HG03280 (cell line): ENCODE measurements around the gene ARHGEF26.
A peak's percentile ranks its signal among the peaks of the same experiment; 100 is the strongest.
"Not testable (repeated sequence)": the region's sequence is repeated elsewhere in the genome, so short reads cannot be mapped to it uniquely, and the experiment has no call there.

Experiments used
- ATAC-seq: cut with Tn5 transposase; IDR thresholded peaks from one replicate; pipeline ENCODE4 v1.9.1; 2021; ENCODE audit warnings: mild to moderate bottlenecking, moderate library complexity; ENCODE audit not compliant: unreplicated experiment

The ARHGEF26 gene, protein sequence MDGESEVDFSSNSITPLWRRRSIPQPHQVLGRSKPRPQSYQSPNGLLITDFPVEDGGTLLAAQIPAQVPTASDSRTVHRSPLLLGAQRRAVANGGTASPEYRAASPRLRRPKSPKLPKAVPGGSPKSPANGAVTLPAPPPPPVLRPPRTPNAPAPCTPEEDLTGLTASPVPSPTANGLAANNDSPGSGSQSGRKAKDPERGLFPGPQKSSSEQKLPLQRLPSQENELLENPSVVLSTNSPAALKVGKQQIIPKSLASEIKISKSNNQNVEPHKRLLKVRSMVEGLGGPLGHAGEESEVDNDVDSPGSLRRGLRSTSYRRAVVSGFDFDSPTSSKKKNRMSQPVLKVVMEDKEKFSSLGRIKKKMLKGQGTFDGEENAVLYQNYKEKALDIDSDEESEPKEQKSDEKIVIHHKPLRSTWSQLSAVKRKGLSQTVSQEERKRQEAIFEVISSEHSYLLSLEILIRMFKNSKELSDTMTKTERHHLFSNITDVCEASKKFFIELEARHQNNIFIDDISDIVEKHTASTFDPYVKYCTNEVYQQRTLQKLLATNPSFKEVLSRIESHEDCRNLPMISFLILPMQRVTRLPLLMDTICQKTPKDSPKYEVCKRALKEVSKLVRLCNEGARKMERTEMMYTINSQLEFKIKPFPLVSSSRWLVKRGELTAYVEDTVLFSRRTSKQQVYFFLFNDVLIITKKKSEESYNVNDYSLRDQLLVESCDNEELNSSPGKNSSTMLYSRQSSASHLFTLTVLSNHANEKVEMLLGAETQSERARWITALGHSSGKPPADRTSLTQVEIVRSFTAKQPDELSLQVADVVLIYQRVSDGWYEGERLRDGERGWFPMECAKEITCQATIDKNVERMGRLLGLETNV

DNA sequence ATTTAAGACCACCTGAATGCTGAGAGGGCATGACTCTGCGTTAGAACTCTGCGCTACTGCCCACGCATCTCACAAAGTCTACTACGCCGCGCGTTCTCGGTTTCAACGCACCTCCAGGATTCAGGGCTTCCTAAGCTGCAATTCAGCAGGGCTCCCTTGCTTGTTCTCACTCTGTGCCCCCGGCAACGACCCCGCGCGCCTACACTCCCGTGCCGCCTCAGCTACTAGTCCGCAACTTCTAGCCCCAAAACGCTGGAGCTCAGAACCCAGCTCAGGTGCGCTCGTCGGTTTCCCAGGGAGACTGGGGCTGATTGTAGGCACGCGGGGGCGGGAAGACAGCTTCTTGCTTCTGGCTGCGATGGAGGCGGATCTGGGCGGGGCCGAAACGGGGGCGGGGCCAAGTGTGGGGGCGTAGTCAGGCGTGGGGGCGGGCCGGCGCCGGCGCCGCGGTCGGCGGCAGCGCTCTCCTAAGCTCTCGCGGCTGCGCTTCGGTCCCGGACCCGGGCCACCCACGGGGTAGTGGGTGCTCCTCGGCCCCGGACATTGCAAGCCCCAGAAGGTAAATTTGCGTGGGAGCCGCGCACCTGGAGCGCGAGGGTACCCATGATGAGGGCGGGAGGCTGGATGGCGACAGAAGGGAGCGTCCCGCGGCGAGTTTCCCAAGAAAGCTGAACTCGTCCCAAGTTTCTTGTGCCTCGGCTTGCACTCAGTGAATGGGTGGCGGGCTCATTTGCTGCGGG is at the start of gene ARHGEF26:
ARHGEF26 (plus strand) TSS at position 430 of the 740 bp plus-strand sequence. CDS start 603 bp downstream, outside the sequence.
- ATAC-seq: peak; percentile 70

- ATAC-seq: no peak
These were observed 46.2 kb upstream of the ARHGEF26 start for GRCh38 chr3:154074966-154075365.

DNA sequence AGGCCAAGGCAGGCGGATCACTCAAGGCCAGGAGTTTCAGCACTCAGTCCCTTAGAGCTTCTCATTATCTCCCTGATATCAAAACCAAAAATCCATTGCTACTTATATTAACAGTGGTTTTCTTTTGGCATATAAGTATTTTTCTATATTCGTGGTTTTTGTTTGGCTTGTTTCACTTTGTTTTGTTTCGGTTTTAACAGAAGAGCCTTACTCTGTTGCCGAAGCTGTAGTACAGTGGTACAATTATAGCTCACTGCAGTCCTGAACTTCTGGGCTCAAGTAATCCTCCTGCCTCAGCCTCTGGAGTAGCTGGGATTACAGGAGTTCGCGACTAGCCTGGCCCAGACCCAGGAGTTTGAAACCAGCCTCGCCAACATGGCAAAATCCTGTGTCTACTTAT is 42.5 kb upstream of the ARHGEF26 start:
- ATAC-seq: peak; percentile 68

DNA sequence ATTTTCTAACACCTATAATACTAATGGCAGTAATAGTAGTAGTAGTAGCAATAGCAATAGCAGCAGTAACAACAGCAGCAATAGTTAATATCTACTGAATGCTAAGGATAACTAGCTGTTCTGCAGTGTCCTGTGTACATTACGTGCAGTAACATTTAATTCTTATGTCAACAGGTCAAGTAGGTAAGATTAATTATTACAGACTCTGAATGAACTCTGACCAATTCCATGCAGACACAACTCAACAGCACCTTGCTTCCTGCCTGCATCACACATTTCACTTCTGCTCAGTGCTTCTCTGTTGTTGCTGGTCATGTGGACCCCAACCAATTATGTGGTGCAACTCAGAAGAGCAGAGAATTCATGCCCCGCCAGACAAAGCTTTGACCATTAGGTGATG is 39.9 kb upstream of the ARHGEF26 start:
- no peak for ATAC-seq

DNA sequence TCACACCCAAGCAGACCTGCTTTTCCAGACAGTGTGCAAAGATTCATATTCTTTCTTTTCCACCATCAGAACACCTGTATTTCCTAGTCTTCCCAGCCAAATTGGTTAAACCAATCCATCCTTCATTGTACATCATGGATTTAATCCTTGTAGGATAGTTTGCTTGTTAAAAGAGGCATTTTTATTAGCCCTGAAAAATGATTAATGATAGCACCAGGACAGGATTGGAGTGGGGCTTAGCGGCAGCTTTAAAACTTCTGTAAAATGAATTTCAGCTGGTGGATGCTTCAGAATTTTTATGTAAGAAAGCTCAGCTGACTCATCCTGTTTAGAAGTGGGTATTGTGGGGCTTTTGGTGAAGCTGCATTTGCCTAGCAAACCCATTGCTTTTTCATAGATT is 36.1 kb upstream of the ARHGEF26 start:
- ATAC-seq: no peak

- ATAC-seq: no peak
These were observed 35.4 kb upstream of the ARHGEF26 start for GRCh38 chr3:154085799-154086198.

GRCh38 chr3:154086286-154086685 is 34.9 kb upstream of the ARHGEF26 start:
- no peak for ATAC-seq

GRCh38 chr3:154087756-154088480 is 33.3 kb upstream of the ARHGEF26 start:
- not testable (repeated sequence) for ATAC-seq

DNA sequence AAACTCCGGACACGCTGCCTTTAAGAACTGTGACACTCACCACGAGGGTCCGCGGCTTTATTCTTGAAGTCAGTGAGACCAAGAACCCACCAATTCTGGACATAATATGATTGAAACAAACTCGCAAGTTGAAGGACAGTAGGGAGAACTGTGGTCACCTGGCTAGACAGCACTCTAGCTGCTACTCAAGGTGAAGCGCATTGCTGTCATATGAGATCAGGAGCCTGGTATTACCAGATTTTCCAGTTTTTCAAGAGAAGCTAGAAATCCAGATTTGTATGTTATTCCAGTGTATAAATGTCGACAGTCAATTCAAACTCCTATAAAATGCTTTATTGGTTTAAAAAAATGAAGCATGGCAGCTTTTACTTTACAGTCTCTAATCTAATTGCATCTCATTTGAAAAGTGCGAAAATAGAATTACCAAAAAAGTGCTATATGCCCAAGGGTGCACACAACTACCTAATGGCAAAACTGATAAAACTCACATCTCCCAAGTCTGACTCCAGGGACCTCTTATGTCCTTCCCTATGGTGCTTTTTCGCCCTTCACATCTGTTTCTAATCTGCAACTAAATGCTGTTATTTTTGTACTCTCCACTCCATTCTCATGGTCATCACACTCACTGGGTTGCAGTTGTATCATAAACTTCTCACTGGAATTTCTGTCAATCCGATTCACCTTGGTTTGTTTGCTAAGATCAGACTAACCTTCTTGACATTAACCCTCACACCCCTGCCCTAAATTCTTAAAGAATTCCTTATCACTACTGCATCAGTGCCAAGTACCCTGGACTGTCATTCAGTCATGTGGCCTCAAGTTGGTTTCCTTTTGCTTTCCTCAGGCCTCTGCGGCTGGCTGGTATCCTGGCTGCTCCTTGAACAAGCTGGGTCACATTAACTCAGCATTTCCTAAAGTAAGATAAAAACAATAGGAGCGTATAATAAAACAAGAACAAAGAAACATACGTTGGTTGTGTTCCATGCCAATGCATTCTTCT is 31.5 kb upstream of the ARHGEF26 start:
- no peak for ATAC-seq

- ATAC-seq: no peak
These were observed 27.1 kb upstream of the ARHGEF26 start for GRCh38 chr3:154094051-154094450.

DNA sequence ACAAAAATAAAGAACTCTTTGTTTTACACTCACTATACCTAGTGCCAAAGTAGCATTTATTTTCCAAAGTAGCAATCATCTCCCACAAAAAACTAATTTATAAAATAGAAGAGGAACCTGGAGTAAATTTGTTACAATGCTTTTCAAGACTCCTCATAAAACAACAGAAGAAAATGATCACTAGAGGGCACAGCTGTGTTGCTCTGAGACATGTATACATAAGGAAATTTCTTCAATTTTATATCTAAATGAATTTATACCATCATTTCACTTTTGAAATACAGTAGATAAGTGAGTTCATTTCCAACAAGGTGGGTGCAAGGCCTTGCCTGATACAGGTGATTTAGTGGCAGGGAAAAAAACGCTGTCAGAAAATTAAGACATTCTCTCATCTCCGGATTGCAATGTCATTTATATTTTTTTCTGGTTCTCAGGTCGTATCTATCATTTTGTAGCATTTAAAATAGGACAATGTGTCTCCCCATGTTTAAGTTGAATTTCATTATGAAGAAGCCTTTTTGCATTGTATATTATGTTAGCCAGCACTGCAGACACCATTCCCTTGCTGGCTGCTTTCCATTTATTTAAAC is 25.3 kb upstream of the ARHGEF26 start:
- no peak for ATAC-seq

GRCh38 chr3:154098376-154098775 is 22.8 kb upstream of the ARHGEF26 start:
- ATAC-seq: no peak

- no peak for ATAC-seq
These were observed 20.6 kb upstream of the ARHGEF26 start for GRCh38 chr3:154100556-154100955.

GRCh38 chr3:154101250-154101649 is 19.9 kb upstream of the ARHGEF26 start:
- no peak for ATAC-seq

- ATAC-seq: no peak
These were observed 19.0 kb upstream of the ARHGEF26 start for GRCh38 chr3:154102225-154102624.

- ATAC-seq: no peak
These were observed 15.8 kb upstream of the ARHGEF26 start for GRCh38 chr3:154105218-154105975.

- ATAC-seq: no peak
These were observed 9.7 kb upstream of the ARHGEF26 start for GRCh38 chr3:154111365-154111935.
